GM19193 (cell line): Measurements from ENCODE around the gene CSK.
A peak's percentile ranks its signal among the peaks of the same experiment; 100 is the strongest.

Experiments
- POLR2A ChIP-seq: IDR thresholded peaks from 4 replicates; pipeline ENCODE4 v1.6.1; 2011; ENCODE audit not compliant: insufficient read depth, insufficient read length; ENCODE audit errors: extremely low read depth

The CSK gene

GRCh38 chr15:74821091-74821789, 39.4 kb downstream of the CSK start:
- peak; percentile 30 for TF ChIP-seq POLR2A

- no peak for TF ChIP-seq POLR2A
Observed at GRCh38 chr15:74821790-74822158, 39.9 kb downstream of the CSK start.

GRCh38 chr15:74822233-74822632, 40.4 kb downstream of the CSK start:
- no peak for TF ChIP-seq POLR2A

- no peak for TF ChIP-seq POLR2A
Observed at GRCh38 chr15:74823324-74823723, 41.4 kb downstream of the CSK start.

- no peak for TF ChIP-seq POLR2A
Observed at GRCh38 chr15:74824976-74825375, 43.1 kb downstream of the CSK start.

GRCh38 chr15:74825866-74826265, 44.0 kb downstream of the CSK start:
- TF ChIP-seq POLR2A: no peak

GRCh38 chr15:74826364-74826819, 44.5 kb downstream of the CSK start, which contains the start of gene CPLX3:
CPLX3 (plus strand) TSS chr15:74826627; CDS start chr15:74826704, 77 bp downstream.
- no peak for TF ChIP-seq POLR2A

GRCh38 chr15:74826921-74827320, 45.0 kb downstream of the CSK start:
- no peak for TF ChIP-seq POLR2A

- no peak for TF ChIP-seq POLR2A
Observed at GRCh38 chr15:74827614-74828013, 45.7 kb downstream of the CSK start.

GRCh38 chr15:74828835-74829234, 47.0 kb downstream of the CSK start:
- no peak for TF ChIP-seq POLR2A

- TF ChIP-seq POLR2A: no peak
Observed at GRCh38 chr15:74829486-74829885, 47.6 kb downstream of the CSK start.

- TF ChIP-seq POLR2A: no peak
Observed at GRCh38 chr15:74829991-74830390, 48.1 kb downstream of the CSK start.

GRCh38 chr15:74830868-74831267, 49.0 kb downstream of the CSK start:
- TF ChIP-seq POLR2A: no peak

GRCh38 chr15:74831813-74832495, 50.1 kb downstream of the CSK start:
- TF ChIP-seq POLR2A: no peak

GRCh38 chr15:74832826-74833225, 50.9 kb downstream of the CSK start:
- no peak for TF ChIP-seq POLR2A

GRCh38 chr15:74833376-74834107, 51.7 kb downstream of the CSK start:
- no peak for TF ChIP-seq POLR2A

GRCh38 chr15:74835312-74835823, 53.5 kb downstream of the CSK start:
- no peak for TF ChIP-seq POLR2A
